Measurements from ENCODE around the gene AUTS2. TPM values are rescaled to one million over a fixed set of nuclear protein-coding genes. Genes with fewer than 3 reads are reported as not detected.

Gene AUTS2
- polyA plus RNA-seq, 1 experiment, result 0.54 TPM

DNA sequence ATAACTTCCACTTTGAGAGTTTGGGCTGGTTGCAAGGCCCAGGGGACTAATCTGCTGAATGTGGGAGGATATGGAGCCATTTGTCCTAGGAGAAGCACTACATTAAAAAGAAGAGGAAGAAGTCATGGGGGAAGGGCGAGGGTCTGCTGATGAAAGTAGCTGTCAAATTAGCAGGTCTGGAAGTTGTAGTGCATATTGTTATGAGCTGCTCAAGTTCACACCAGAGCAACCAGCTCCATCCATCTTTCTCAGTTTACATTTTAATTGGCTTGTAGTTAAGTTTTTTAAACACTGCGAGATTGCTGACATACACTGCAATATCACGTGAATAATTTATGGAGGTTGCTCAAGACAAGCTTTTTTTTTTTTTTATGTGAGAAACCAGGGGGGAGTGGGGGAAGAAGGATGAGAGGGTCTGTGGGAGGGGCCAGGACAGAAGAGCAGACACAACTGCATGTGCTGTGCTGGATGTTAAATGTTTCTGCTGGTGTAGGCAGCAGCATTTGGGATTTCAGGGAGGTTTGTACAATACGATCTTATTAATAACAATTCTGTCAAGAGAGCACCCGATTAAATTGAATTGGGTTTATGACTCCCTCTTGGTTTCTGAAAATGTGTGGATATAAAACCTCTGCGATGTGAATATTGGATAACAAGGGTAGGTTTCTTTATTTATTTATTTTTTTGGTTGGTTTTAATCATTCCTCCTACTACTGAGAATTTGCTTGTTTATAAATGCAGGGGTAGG, 774.7 kb downstream of the AUTS2 start:
- no peaks in the 10 kb centered on the region for H3K27me3 ChIP-seq (ENCODE audit: control insufficient read depth, insufficient read depth, low read length)
- H3K36me3 ChIP-seq (ENCODE audit: control insufficient read depth, insufficient read depth, low read length), result no peaks in the 10 kb centered on the region
- POLR2A ChIA-PET, result no interaction called here
- DNase-seq (ENCODE audit: low read depth), result no peak
- TF ChIP-seq, protein P1, sequence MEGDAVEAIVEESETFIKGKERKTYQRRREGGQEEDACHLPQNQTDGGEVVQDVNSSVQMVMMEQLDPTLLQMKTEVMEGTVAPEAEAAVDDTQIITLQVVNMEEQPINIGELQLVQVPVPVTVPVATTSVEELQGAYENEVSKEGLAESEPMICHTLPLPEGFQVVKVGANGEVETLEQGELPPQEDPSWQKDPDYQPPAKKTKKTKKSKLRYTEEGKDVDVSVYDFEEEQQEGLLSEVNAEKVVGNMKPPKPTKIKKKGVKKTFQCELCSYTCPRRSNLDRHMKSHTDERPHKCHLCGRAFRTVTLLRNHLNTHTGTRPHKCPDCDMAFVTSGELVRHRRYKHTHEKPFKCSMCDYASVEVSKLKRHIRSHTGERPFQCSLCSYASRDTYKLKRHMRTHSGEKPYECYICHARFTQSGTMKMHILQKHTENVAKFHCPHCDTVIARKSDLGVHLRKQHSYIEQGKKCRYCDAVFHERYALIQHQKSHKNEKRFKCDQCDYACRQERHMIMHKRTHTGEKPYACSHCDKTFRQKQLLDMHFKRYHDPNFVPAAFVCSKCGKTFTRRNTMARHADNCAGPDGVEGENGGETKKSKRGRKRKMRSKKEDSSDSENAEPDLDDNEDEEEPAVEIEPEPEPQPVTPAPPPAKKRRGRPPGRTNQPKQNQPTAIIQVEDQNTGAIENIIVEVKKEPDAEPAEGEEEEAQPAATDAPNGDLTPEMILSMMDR (IDR thresholded peaks at IDR 0.05; ENCODE audit: insufficient read depth, low read depth, low read length), result no peak
- CTCF ChIA-PET, result no interaction called here
- H3K4me3 ChIP-seq (ENCODE audit: low read depth, low read length), result no peak overlapping the region

- no peaks in the 10 kb centered on the region for H3K27me3 ChIP-seq (ENCODE audit: control insufficient read depth, insufficient read depth, low read length)
- H3K36me3 ChIP-seq (ENCODE audit: control insufficient read depth, insufficient read depth, low read length), result no peaks in the 10 kb centered on the region
- no peak for DNase-seq (ENCODE audit: low read depth)
- H3K4me3 ChIP-seq (ENCODE audit: low read depth, low read length), result no peak overlapping the region
- TF ChIP-seq, protein P1 (IDR thresholded peaks at IDR 0.05; ENCODE audit: insufficient read depth, low read depth, low read length), result no peak
- POLR2A ChIA-PET, result no interaction called here
- CTCF ChIA-PET, result no interaction called here
These were observed 776.7 kb downstream of the AUTS2 start for GRCh38 chr7:70374772-70375533.

- ChIA-PET POLR2A (no interaction called here), CTCF (no interaction called here)
These were observed 778.3 kb downstream of the AUTS2 start for GRCh38 chr7:70376561-70377031.

GRCh38 chr7:70377957-70378356, 779.7 kb downstream of the AUTS2 start:
- POLR2A ChIA-PET, result no interaction called here

More at GRCh38 chr7:70376561-70377031, 778.3 kb downstream of the AUTS2 start:
- Histone ChIP-seq H3K4me3 (ENCODE audit: low read depth, low read length) (no peak overlapping the region), H3K27me3 (ENCODE audit: control insufficient read depth, insufficient read depth, low read length) (no peaks in the 10 kb centered on the region), H3K36me3 (ENCODE audit: control insufficient read depth, insufficient read depth, low read length) (no peaks in the 10 kb centered on the region)
- TF ChIP-seq, protein P1 (IDR thresholded peaks at IDR 0.05; ENCODE audit: insufficient read depth, low read depth, low read length), result no peak
- DNase-seq (ENCODE audit: low read depth), result no peak

GRCh38 chr7:70379210-70379609, 780.9 kb downstream of the AUTS2 start:
- Histone ChIP-seq H3K4me3 (ENCODE audit: low read depth, low read length) (no peak overlapping the region), H3K36me3 (ENCODE audit: control insufficient read depth, insufficient read depth, low read length) (no peaks in the 10 kb centered on the region), H3K27me3 (ENCODE audit: control insufficient read depth, insufficient read depth, low read length) (no peaks in the 10 kb centered on the region)
- TF ChIP-seq, protein P1 (IDR thresholded peaks at IDR 0.05; ENCODE audit: insufficient read depth, low read depth, low read length), result no peak
- DNase-seq (ENCODE audit: low read depth), result no peak
- ChIA-PET CTCF (no interaction called here), POLR2A (no interaction called here)

More at GRCh38 chr7:70377957-70378356, 779.7 kb downstream of the AUTS2 start:
- Histone ChIP-seq H3K4me3 (ENCODE audit: low read depth, low read length) (no peak overlapping the region), H3K36me3 (ENCODE audit: control insufficient read depth, insufficient read depth, low read length) (no peaks in the 10 kb centered on the region), H3K27me3 (ENCODE audit: control insufficient read depth, insufficient read depth, low read length) (no peaks in the 10 kb centered on the region)
- no peak for DNase-seq (ENCODE audit: low read depth)
- TF ChIP-seq, protein P1 (IDR thresholded peaks at IDR 0.05; ENCODE audit: insufficient read depth, low read depth, low read length), result no peak
- CTCF ChIA-PET, result no interaction called here

Data from BJ (cell line).